Fibroblast of skin of back (primary cell): Measurements from ENCODE around the gene TTLL12. TPM values are rescaled to one million over a fixed set of nuclear protein-coding genes. Genes with fewer than 3 reads are reported as not detected.

Source experiments
- DNase-seq: peaks from one replicate; pipeline ENCODE4 v3.0.0-alpha.2; 2013
- polyA plus RNA-seq, 2 experiments: library from polyadenylated mRNA; unstranded; fragments of 120-200 nt; gene quantifications; one replicate each; pipeline ENCODE4 v1.2.1, GENCODE V29; 2013; ENCODE audit not compliant: insufficient read length in 2 of 2

Gene TTLL12
- polyA plus RNA-seq (2013, experiment 1 of 2; ENCODE audit: insufficient read length), result 31.2 TPM
- 21.8 TPM for polyA plus RNA-seq (2013, experiment 2 of 2; ENCODE audit: insufficient read length)

DNA sequence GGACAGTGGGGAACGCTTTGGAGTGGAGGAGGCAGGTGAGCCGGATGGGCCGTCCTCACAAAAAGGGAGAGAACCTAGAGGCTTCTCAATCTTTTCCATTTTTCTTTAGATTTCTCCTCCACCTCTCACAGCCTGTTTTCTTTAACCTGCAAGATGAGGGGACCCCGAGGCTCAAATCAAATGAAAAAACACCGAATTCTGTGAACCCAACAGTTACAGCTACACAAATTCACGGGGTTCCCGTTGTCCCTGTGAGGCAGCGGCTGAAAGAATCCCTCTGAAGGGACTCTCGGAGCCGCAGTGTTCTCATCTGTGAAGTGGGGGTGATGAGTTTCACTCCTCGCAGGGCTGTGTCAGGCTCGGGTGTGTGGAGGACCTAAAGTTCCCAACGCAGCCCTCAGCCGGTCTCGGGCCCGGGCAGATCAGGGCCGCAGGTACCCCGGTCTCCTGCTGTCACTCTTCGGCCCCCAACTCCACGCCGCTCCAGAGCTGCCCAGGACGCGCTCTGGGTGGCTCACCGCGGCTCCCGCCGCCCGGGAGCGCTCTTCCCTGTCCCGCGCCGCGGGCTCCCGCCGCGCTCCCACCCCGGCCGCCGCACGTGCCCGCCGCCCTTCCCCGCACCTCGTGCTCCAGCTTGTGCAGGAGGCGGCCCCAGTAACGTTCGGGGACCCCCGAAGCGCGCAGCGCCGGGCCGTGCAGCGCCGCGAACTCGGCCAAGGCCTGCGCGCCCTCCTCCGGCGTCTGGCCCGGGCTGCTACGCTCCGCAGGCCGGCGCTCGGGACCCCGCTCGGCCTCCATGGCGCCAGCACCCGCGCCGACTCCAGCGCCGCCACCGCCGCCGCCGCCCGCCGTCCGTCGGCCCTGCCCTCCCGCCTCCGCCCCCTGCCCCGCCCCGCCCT is at the start of gene TTLL12:
TTLL12 (minus strand) TSS at position 863 of the 899 bp plus-strand sequence; CDS start at position 798, 65 bp downstream.
- DNase-seq, result peak; percentile 60

GRCh38 chr22:43235445-43236409 is 48.8 kb upstream of the TTLL12 start:
- no peak for DNase-seq

DNA sequence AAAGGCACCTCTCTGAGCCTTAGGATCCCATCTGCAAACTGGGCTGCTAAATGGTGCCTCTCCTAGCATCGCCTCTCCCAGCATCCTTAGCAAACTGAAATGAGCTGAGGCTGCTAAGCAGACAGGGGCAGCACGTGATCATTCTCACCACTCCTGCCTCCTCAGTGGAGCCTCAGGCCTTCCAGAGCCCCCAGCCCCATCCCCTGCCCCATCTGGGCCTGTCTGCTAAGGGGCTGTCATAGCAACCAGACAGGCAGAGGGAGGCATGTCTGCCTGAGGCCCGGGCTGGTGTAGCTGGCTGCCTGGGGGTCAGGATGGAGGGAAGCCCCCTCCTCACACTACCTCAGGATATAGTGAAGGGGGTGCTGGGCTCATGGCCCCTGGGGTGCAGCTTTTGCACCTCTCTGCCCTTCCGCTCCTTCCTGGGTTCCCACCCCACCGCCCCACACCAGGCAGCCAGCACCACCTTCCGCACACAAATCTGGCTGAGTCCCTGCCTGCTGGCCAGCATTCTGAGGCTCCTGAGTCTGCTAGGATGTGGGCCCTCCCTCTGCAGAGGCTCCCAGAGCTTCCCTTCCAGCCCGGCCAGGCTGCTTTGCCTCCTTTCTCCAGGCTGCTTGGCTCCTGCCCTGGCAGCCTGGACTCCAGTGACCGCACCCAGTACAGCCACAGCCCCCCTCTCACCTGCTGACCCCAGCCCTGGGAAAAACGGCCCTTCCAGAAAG is 47.5 kb upstream of the TTLL12 start:
- DNase-seq, result no peak

- no peak for DNase-seq
Measured at GRCh38 chr22:43233529-43233928, 46.6 kb upstream of the TTLL12 start.

DNA sequence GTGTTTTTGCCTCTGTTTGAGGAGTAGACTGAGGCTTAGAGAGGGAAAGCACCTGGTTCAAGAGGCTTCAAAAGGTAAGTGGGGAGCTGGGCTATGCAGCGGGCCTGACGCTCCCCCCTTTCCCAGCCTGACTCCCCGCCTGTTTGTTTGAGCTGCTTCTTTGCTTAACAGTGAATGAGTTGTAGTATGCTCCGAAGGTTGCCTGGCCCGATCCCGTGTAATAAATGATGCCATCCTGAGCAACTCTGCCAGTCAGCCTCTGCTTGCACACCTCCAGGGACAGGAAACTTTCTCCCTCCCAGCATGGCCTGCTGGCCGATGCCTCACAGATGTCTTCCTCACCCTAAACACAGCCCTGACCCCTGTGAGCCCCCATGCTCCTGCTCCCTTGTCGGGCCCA is 45.5 kb upstream of the TTLL12 start:
- DNase-seq, result no peak

- DNase-seq, result no peak
Measured at GRCh38 chr22:43231724-43232034, 44.7 kb upstream of the TTLL12 start.

GRCh38 chr22:43230971-43231723 is 44.2 kb upstream of the TTLL12 start:
- peak; percentile 27 for DNase-seq

DNA sequence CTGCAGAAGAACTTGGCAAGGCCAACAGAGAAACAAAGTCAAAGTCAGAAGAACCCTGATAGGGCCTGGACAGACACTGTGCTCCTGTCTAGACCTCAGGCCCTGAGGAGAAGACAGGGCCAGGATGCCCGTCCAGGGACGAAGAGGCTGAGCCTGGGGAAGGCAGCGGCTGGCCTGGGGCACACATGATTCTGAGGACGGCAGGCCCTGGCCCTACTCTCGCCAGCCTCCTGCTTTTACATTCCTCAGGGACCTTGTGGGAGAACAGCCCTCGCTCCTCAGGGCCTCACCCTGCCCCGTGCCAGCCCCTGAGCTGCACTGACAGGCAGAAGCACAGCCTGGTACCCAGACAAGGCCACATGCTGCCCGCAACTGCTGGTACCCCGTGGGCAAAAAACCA is 43.6 kb upstream of the TTLL12 start:
- DNase-seq, result no peak

- no peak for DNase-seq
Measured at GRCh38 chr22:43228863-43229262, 41.9 kb upstream of the TTLL12 start.

GRCh38 chr22:43228330-43228729 is 41.4 kb upstream of the TTLL12 start:
- peak; percentile 19 for DNase-seq

DNA sequence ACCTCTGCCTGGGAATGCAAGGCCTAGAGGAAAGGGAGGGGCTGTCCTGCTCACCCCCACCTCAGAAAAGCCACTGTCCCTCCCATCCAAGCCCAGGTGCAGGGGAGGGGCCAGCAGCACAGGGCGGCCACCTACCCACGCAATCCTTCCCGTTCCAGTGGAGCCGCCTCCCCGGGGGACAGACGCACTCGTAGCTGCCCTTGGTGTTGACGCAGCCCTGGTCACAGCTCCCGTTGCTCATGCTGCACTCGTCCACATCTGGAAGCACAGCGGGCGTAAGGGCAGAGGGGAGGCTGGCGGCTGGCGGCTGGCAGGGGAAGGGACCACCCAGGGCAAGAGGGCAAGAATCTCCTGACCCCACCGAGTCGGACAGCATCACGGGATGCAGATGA is 40.3 kb upstream of the TTLL12 start:
- DNase-seq, result peak; percentile 15

DNA sequence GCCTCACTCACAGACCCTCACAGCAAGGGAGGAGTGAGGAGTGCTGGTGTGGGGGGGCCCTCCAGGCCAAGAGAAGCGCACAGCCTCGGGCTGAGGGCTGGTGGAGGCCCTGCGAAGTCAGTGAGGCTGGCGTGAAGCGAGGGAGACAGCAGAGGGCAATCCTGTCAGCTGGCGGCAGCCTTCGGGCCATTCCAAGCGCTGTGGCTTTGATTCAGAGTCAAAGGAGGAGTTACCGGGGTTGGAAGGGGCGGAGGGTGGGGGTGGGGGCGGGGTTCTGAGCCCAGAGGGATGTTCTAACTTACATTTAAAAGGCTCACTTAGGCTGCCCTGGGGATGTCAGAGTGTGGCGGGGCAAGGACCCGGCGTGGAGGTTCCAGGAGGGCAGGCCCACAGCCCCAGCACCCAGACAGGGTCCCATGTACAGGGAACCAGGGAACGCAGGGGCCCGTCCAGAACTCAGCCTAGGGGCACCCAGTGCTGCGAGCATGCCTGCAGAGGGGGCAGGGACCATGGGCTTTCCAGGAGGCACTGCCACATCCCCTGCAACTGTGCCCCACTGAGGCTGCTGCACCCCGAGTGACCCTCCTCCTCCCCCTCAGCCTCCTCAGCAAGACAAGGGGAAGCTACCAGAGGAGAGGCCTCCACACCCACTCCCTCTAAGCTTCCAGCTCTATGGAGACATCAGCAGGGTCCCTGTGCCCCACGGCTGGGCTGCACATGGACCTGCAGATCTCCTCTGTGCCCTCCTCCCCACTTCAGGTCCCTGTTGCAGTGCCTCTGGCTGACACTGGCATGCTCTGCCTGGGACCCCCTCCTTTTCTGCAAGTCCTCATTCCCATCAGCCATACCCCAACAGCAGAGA is 39.7 kb upstream of the TTLL12 start:
- peak; percentile 51 for DNase-seq

DNA sequence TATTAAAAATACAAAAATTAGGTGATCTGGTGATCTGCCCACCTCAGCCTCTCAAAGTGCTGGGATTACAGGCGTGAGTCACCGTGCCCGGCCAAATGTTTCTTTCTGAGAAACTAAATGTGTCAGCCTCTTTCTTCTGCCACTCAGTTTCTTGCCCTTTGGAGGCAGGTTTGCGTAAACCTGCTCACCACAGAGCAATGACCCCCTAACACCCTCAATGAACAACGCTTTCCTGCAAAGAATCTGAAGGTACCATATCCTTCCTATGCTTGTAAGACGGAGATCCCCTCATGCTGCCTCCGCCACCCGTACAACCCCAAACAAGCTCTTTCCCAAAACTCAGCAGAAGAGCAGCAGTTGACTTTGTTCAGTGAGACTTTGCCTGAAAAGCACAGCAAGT is 38.7 kb upstream of the TTLL12 start:
- no peak for DNase-seq

DNA sequence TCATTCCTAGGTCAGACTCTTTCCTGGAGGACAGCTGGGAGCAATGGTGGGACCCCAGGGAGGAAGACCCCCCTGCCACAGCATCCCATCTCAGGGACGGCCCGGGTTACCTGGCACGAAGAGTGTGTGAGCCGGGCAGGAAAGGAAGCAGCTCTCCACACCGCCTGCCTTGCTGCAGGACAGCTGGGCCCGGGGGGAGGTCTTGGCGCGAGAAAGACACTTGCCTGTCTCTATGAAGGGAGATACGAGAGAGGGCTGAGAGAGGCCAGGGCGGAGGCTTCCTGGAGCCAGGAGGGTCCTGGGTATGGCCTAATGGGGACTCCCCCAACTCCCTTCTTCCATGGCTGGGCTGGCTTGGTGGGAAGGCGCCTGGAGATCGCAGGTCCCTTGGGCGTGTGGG is 36.1 kb upstream of the TTLL12 start:
- DNase-seq, result no peak

GRCh38 chr22:43222262-43222661 is 35.3 kb upstream of the TTLL12 start:
- DNase-seq, result no peak

DNA sequence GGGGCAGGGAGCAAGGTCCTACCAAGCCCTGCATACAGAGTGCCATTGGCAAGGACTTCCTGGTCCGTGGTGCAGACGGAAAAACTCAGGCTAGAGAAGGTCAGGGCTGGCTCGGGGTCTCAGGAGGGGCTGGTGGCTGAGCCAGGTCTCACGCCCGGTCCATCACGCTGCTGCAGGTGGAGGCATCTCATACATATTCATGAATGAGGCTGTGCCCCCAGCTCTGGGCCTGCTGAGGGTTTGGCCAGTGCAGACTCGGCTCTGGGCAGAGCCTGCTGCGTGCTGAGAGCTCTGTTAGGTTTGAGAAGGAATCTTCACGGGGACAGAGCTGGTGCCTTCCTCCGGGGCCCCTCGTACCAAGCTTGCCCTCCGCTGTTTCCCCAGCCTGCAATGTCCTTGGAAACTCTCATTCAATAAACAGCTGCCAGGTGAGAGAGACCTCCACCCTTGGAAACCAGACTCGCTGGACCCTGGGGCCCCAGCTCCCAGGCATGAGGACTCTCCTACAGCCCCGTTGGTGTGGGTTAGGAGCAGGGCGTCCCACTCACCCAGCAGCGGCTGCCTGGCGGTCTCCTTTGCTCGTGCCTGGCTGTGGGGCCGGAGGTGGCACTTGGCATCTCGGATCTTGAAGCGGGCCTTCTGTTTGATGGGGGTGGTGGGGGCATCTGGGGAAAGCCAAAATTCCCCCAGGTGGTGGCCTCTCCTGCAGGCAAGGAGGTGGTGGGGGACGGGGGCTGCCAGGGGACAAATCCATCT is 33.9 kb upstream of the TTLL12 start:
- no peak for DNase-seq

GRCh38 chr22:43218786-43219185 is 31.9 kb upstream of the TTLL12 start:
- DNase-seq, result no peak

GRCh38 chr22:43217285-43218030 is 30.5 kb upstream of the TTLL12 start:
- no peak for DNase-seq

DNA sequence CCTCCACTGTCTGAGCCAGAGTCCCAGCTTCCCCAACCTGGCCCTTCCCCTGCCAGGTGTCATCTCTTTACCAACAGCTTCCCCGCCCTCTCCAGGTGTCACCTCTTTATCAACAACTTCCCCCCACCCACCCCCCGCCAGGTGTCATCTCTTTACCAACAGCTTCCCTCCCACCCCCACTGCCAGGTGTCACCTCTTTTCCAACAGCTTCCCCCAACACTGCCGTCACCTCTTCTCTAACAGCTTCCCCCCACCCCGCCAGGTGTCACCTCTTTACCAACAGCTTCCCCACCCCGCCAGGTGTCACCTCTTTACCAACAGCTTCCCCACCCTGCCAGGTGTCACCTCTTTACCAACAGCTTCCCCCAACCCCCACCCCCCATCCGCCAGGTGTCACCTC is 29.8 kb upstream of the TTLL12 start:
- no peak for DNase-seq
